ENCODE data around the gene ZNF787. TPM values are rescaled to one million over a fixed set of nuclear protein-coding genes. Genes with fewer than 3 reads are reported as not detected.
"Not testable (repeated sequence)": the region's sequence is repeated elsewhere in the genome, so short reads cannot be mapped to it uniquely, and the experiment has no call there.

Gene ZNF787
- polyA plus RNA-seq, 1 experiment, result 4.5 TPM

- ChIA-PET POLR2A (no interaction called here), CTCF (no interaction called here)
- no peak overlapping the region for H3K27ac ChIP-seq (ENCODE audit: low read depth, low read length)
- H3K4me3 ChIP-seq (ENCODE audit: low read depth, low read length), result no peak overlapping the region
- no peaks in the 10 kb centered on the region; the same call in 1 of the 2 replicates for H3K9me3 ChIP-seq (ENCODE audit: control insufficient read depth, insufficient read depth, low read length)
- no peak for TF ChIP-seq CTCF (IDR thresholded peaks at IDR 0.05; ENCODE audit: low read depth, low read length)
- no peak for DNase-seq (ENCODE audit: low read depth, low spot score)
- no peaks in the 10 kb centered on the region for H3K27me3 ChIP-seq (ENCODE audit: control insufficient read depth, insufficient read depth, low read length)
These were observed 28.6 kb upstream of the ZNF787 start for GRCh38 chr19:56149656-56150038.

DNA sequence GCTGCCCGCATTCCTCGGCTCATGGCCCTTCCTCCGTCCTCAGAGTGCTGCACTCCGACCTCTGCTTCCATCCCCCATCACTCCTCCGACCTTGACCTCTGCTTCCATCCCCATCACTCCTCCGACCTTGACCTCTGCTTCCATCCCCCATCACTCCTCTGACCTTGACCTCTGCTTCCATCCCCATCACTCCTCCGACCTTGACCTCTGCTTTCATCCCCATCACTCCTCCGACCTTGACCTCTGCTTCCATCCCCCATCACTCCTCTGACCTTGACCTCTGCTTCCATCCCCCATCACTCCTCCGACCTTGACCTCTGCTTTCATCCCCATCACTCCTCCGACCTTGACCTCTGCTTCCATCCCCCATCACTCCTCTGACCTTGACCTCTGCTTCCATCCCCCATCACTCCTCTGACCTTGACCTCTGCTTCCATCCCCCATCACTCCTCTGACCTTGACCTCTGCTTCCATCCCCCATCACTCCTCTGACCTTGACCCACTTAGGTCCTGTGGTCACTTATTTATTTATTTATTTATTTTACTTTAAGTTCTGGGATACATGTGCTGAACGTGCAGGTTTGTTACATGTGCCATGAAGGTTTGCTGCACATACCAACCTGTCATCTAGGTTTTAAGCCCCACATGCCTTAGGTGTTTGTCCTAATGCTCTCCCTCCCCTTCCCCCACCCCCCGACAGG, 28.0 kb upstream of the ZNF787 start:
- DNase-seq (ENCODE audit: low read depth, low spot score); CTCF ChIA-PET; H3K27me3 ChIP-seq (ENCODE audit: control insufficient read depth, insufficient read depth, low read length); H3K27ac ChIP-seq (ENCODE audit: low read depth, low read length); H3K4me3 ChIP-seq (ENCODE audit: low read depth, low read length); H3K9me3 ChIP-seq (ENCODE audit: control insufficient read depth, insufficient read depth, low read length); POLR2A ChIA-PET: not testable (repeated sequence)

GRCh38 chr19:56148096-56148495, 27.0 kb upstream of the ZNF787 start:
- Histone ChIP-seq H3K27me3 (ENCODE audit: control insufficient read depth, insufficient read depth, low read length) (no peaks in the 10 kb centered on the region), H3K4me3 (ENCODE audit: low read depth, low read length) (no peak overlapping the region), H3K27ac (ENCODE audit: low read depth, low read length) (no peak overlapping the region), H3K9me3 (ENCODE audit: control insufficient read depth, insufficient read depth, low read length) (no peaks in the 10 kb centered on the region; the same call in 1 of the 2 replicates)
- ChIA-PET POLR2A (no interaction called here), CTCF (no interaction called here)
- TF ChIP-seq CTCF (IDR thresholded peaks at IDR 0.05; ENCODE audit: low read depth, low read length), result no peak
- no peak for DNase-seq (ENCODE audit: low read depth, low spot score)

- ChIA-PET CTCF (no interaction called here), POLR2A (no interaction called here)
- H3K9me3 ChIP-seq (ENCODE audit: control insufficient read depth, insufficient read depth, low read length), result no peaks in the 10 kb centered on the region; the same call in 1 of the 2 replicates
- no peak for TF ChIP-seq CTCF (IDR thresholded peaks at IDR 0.05; ENCODE audit: low read depth, low read length)
- DNase-seq (ENCODE audit: low read depth, low spot score), result no peak
- no peak overlapping the region for H3K27ac ChIP-seq (ENCODE audit: low read depth, low read length)
- H3K4me3 ChIP-seq (ENCODE audit: low read depth, low read length), result no peak overlapping the region
- no peaks in the 10 kb centered on the region for H3K27me3 ChIP-seq (ENCODE audit: control insufficient read depth, insufficient read depth, low read length)
These were observed 26.2 kb upstream of the ZNF787 start for GRCh38 chr19:56147307-56147706.

DNA sequence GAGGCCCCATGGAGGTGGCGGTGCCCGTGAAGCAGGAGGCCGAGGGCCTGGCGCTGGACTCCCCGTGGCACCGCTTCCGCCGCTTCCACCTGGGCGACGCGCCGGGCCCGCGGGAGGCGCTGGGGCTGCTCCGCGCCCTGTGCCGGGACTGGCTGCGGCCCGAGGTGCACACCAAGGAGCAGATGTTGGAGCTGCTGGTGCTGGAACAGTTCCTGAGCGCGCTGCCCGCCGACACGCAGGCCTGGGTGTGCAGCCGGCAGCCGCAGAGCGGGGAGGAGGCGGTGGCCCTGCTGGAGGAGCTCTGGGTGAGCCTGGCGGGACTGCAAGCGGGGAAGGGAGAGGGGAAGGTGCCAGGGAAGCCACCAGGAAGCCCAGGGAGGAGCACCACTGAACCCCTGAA, 25.8 kb upstream of the ZNF787 start:
- no peak for DNase-seq (ENCODE audit: low read depth, low spot score)
- ChIA-PET POLR2A (no interaction called here), CTCF (no interaction called here)
- H3K9me3 ChIP-seq (ENCODE audit: control insufficient read depth, insufficient read depth, low read length), result no peaks in the 10 kb centered on the region; the same call in 1 of the 2 replicates
- TF ChIP-seq CTCF (IDR thresholded peaks at IDR 0.05; ENCODE audit: low read depth, low read length), result no peak
- no peak overlapping the region for H3K27ac ChIP-seq (ENCODE audit: low read depth, low read length)
- H3K4me3 ChIP-seq (ENCODE audit: low read depth, low read length), result no peak overlapping the region
- no peaks in the 10 kb centered on the region for H3K27me3 ChIP-seq (ENCODE audit: control insufficient read depth, insufficient read depth, low read length)

Measured in AG04450 (cell line).